Breast epithelium (tissue), 3 donors: ENCODE measurements around the gene F12.

Experiments used
- POLR2A ChIP-seq: fragments of 450-650 bp; IDR thresholded peaks from one replicate; pipeline ENCODE4 v1.6.1; 2016; ENCODE audit warnings: antibody characterized with exemption, mild to moderate bottlenecking, moderate library complexity
- TF ChIP-seq, protein P1 (sequence below), 3 donors: fragments of 450-650 bp; IDR thresholded peaks; one replicate each; pipeline ENCODE4 v1.5.1; 2016 to 2017; ENCODE audit warnings: antibody characterized with exemption in 3 of 3, mild to moderate bottlenecking in 3 of 3, moderate library complexity in 3 of 3

DNA sequence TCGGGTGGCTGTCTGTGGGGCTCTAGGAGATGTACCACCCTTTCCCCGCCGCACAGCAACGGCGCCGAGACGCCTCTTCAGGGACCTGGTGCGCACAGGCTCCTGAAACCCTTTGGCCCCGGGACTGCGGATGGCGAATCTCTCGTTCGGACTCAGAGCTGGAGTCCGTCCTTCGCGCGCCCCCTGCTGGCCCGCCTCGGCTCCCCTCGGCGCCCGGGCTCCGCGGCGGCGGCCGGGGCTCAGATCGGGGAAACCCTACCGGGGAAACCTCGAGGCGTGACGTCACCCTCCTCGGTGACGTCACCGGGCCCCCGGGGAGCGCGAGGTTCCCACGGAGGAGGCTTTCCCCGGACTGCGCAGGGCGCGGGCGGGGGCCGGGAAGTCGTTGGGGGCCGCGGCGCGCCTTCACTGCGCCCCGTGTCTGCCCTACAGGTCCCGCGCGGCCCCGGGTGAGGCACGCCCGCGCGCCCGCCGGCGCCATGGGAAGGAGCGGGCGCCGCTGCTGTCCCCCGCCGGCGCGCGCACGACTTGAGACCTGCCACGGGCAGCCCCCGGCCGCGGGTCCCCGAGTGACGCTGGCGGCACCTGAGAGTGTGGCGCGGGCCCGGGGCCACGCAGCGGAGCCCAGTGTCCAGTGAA is 45.2 kb upstream of the F12 start:
- TF ChIP-seq POLR2A: no peak
- TF ChIP-seq, protein P1, sequence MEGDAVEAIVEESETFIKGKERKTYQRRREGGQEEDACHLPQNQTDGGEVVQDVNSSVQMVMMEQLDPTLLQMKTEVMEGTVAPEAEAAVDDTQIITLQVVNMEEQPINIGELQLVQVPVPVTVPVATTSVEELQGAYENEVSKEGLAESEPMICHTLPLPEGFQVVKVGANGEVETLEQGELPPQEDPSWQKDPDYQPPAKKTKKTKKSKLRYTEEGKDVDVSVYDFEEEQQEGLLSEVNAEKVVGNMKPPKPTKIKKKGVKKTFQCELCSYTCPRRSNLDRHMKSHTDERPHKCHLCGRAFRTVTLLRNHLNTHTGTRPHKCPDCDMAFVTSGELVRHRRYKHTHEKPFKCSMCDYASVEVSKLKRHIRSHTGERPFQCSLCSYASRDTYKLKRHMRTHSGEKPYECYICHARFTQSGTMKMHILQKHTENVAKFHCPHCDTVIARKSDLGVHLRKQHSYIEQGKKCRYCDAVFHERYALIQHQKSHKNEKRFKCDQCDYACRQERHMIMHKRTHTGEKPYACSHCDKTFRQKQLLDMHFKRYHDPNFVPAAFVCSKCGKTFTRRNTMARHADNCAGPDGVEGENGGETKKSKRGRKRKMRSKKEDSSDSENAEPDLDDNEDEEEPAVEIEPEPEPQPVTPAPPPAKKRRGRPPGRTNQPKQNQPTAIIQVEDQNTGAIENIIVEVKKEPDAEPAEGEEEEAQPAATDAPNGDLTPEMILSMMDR (IDR thresholded peaks at IDR 0.05): peak; percentile 87 to 97 (median 94)
